HL-60 (cell line): Measurements from ENCODE around the gene CNTN2.

ENCODE experiments used
- DNase-seq, 2 experiments: peaks; one replicate each; pipeline ENCODE4 v3.0.0-alpha.2; 2010 to 2020; ENCODE audit warnings: low read depth in 1 of 2, low spot score in 1 of 2
- H3K27ac ChIP-seq: fragments of 250-450 bp; sonication (Bioruptor Pico); replicated peaks from 2 replicates; pipeline ENCODE4 v1.5.1; 2020; ENCODE audit warnings: mild to moderate bottlenecking, moderate library complexity
- H3K27me3 ChIP-seq: fragments of 250-450 bp; sonication (Bioruptor Pico); 2 replicates; pipeline ENCODE4 v1.5.1; 2021; ENCODE audit warnings: mild to moderate bottlenecking, moderate library complexity; ENCODE audit not compliant: insufficient read depth, poor library complexity, severe bottlenecking
- H3K4me3 ChIP-seq: replicated peaks from 2 replicates; pipeline ENCODE4 v1.5.1; 2011; ENCODE audit warnings: mild to moderate bottlenecking, control low read depth, low read length; ENCODE audit not compliant: insufficient read depth
- GABPA ChIP-seq: IDR thresholded peaks from 2 replicates; pipeline ENCODE4 v1.6.1; 2012; ENCODE audit warnings: low read depth
- POLR2AphosphoS5 ChIP-seq: IDR thresholded peaks from 2 replicates; pipeline ENCODE4 v1.6.1; 2012; ENCODE audit warnings: low read depth
- SPI1 ChIP-seq: IDR thresholded peaks from 2 replicates; pipeline ENCODE4 v1.6.1; 2012; ENCODE audit warnings: low read depth, mild to moderate bottlenecking, borderline replicate concordance
- TF ChIP-seq, protein P1 (sequence below): IDR thresholded peaks from 2 replicates; pipeline ENCODE4 v1.6.1; 2012; ENCODE audit warnings: low read depth; ENCODE audit not compliant: insufficient replicate concordance
- TF ChIP-seq, protein P2 (sequence below): IDR thresholded peaks from one replicate; pipeline ENCODE4 v1.5.1; 2011; ENCODE audit warnings: low read length, control low read depth, inconsistent platforms; ENCODE audit not compliant: insufficient read depth

Gene CNTN2

DNA sequence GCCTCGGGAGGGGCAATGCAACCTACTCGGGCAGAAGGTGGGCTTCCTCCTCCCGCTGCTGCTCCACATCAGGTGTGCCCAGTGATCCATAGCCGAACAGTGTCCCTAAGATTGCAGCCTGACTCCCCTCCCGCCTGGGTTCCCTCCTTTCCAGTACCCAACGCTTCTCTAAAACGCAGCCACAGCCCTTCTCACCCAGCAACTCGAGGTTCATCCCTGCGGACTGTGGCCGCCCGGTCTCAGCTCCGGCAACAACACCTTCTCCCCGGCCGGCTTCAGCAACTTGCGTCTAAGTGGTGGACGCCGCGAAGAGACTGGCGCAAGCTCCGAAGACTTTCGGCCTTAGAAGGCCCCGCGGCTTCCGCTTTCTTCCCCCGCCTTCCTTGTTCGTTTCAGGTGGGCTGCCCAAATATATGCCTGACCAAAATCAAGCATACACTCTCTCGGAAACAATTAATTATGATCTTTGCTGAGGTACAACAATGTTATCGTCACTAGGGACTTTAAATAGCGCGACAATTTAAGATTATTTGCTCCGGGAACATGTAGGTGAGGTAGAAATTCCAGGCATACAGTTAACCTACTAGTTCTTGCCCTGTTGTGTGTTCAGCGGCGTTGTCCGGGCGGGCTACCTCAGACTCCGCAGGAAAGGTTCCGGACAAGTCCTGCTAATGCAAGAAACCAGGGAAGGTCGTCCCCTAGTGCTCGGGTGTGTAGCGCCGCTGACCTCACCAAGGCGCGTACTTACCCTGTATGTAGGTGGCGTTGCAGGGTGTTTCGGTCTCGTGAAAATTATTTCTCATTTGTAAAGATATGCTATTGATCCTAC is 78.9 kb downstream of the CNTN2 start, which contains the start of gene RBBP5:
TSS of gene RBBP5 (minus strand) at position 319 of the 829 bp plus-strand sequence. CDS start at position 214, 105 bp downstream.
- Histone ChIP-seq H3K27me3 (no peaks in the 10 kb centered on the region), H3K27ac (peak within 1 kb of the TSS; percentile 98), H3K4me3 (peak within 1 kb of the TSS; percentile 87)
- DNase-seq = peak; percentile 98 to 99
- TF ChIP-seq POLR2AphosphoS5 = peak; percentile 88; the same call in 1 of the 2 replicates
- TF ChIP-seq, protein P1, sequence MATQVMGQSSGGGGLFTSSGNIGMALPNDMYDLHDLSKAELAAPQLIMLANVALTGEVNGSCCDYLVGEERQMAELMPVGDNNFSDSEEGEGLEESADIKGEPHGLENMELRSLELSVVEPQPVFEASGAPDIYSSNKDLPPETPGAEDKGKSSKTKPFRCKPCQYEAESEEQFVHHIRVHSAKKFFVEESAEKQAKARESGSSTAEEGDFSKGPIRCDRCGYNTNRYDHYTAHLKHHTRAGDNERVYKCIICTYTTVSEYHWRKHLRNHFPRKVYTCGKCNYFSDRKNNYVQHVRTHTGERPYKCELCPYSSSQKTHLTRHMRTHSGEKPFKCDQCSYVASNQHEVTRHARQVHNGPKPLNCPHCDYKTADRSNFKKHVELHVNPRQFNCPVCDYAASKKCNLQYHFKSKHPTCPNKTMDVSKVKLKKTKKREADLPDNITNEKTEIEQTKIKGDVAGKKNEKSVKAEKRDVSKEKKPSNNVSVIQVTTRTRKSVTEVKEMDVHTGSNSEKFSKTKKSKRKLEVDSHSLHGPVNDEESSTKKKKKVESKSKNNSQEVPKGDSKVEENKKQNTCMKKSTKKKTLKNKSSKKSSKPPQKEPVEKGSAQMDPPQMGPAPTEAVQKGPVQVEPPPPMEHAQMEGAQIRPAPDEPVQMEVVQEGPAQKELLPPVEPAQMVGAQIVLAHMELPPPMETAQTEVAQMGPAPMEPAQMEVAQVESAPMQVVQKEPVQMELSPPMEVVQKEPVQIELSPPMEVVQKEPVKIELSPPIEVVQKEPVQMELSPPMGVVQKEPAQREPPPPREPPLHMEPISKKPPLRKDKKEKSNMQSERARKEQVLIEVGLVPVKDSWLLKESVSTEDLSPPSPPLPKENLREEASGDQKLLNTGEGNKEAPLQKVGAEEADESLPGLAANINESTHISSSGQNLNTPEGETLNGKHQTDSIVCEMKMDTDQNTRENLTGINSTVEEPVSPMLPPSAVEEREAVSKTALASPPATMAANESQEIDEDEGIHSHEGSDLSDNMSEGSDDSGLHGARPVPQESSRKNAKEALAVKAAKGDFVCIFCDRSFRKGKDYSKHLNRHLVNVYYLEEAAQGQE = peak; percentile 60
- TF ChIP-seq SPI1 = peak; percentile 90
- TF ChIP-seq, protein P2, sequence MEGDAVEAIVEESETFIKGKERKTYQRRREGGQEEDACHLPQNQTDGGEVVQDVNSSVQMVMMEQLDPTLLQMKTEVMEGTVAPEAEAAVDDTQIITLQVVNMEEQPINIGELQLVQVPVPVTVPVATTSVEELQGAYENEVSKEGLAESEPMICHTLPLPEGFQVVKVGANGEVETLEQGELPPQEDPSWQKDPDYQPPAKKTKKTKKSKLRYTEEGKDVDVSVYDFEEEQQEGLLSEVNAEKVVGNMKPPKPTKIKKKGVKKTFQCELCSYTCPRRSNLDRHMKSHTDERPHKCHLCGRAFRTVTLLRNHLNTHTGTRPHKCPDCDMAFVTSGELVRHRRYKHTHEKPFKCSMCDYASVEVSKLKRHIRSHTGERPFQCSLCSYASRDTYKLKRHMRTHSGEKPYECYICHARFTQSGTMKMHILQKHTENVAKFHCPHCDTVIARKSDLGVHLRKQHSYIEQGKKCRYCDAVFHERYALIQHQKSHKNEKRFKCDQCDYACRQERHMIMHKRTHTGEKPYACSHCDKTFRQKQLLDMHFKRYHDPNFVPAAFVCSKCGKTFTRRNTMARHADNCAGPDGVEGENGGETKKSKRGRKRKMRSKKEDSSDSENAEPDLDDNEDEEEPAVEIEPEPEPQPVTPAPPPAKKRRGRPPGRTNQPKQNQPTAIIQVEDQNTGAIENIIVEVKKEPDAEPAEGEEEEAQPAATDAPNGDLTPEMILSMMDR = peak; percentile 88
- peak; percentile 95 for TF ChIP-seq GABPA

DNA sequence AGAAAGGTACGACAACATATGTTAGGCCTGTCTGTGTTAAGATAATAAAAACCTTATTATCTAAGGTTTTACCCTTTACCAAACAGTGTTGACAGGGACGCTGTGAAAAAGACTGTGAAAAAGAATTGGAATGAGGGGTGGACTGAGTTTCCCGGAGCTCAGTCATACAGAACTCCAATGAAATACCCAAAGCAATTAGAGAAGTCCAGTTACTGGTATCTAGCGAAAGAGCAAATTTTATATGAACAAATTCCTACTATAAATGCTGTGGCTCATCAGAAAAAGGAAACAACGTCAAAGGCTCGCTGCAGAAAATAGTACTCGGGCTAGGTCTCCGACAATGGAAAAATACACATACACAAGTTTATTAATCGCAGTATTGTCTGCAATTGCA is 79.5 kb downstream of the CNTN2 start:
- H3K4me3 ChIP-seq = peak overlapping the region; percentile 29
- no peak for TF ChIP-seq POLR2AphosphoS5
- TF ChIP-seq, protein P1 = no peak
- TF ChIP-seq GABPA = no peak
- TF ChIP-seq, protein P2 = no peak
- TF ChIP-seq SPI1 = no peak
- peak overlapping the region; percentile 98 for H3K27ac ChIP-seq
- DNase-seq = no peak
- H3K27me3 ChIP-seq = no peaks in the 10 kb centered on the region

DNA sequence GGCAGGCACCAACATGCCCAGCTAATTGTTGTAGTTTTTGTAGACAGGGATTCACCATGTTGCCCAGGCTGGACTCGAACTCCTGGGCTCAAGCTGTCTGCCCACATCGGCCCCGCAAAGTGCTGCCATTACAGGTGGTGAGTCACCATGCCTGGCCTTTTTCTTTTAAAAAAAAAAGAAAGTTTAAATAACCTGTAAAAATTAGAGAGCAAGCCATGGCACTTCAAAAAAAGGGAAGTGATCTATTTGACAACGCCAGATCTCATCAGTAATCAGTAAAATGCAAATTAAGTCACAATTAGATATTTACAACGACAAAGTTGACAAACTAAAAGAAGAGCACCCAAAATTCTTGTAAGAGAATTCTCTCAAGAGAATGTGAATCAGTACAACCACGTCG is 81.7 kb downstream of the CNTN2 start:
- H3K27me3 ChIP-seq = no peaks in the 10 kb centered on the region
- no peak overlapping the region for H3K4me3 ChIP-seq
- DNase-seq = peak; percentile 13 to 28
- TF ChIP-seq, protein P2 = no peak
- peak; percentile 93 for TF ChIP-seq SPI1
- H3K27ac ChIP-seq = peak overlapping the region; percentile 35
